ENCODE measurements around the gene VPS39.

Gene VPS39

GRCh38 chr15:42120285-42120684 is 87.8 kb downstream of the VPS39 start:
- DNase-seq: no peak

GRCh38 chr15:42119446-42119760 is 88.7 kb downstream of the VPS39 start:
- DNase-seq: no peak

GRCh38 chr15:42118650-42119445 is 89.3 kb downstream of the VPS39 start:
- DNase-seq: no peak

DNA sequence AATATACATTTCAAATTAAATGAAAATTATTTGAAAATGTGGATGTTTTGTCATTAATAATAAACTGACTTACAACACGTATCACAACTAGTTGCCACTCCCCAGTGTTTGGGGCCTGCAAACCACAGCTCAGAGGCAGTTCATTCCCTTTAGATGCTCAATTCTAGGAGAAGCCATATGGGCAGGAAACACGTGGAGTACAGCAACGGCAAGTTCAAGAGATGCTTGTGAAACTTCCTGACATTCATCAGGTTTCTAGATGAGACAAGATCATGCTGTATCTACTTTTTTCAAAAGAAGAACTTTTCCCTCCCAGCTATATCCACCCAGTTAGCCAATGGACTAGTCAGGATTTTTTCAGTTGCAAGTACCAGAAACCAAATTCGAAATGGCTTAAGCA is 96.2 kb downstream of the VPS39 start:
- no peak for DNase-seq

- no peak for DNase-seq
These were observed 97.7 kb downstream of the VPS39 start for GRCh38 chr15:42110367-42110766.

DNA sequence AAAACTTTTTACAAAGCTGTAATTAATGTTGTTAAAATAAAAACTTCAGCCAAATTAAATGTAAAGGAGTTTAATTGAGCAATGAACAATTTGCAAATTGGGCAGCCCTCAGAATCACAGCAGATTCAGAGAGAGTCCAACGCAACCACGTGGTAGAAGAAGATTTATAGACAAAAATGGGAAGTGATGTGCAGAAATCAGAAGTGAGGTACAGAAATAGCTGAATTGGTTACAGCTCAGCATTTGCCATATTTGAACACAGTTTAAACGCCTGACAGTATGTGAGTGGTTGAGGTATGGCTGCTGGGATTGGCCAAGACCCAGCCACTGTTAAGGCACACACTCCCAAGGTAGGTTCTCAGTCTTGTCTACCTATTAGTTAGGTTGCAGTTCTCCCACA is 99.3 kb downstream of the VPS39 start:
- DNase-seq: no peak

Measured in cerebellar nuclear complex (tissue), 1 donor.